Measurements from ENCODE around the gene CNN1. TPM values are rescaled to one million over a fixed set of nuclear protein-coding genes. Genes with fewer than 3 reads are reported as not detected.

CNN1 gene
- total and polyA plus RNA-seq, 2 of the 13 experiments (the other 11 are each of a cell fraction or from before 2014, with no cell fraction given) = 0.70 to 1.1 TPM

DNA sequence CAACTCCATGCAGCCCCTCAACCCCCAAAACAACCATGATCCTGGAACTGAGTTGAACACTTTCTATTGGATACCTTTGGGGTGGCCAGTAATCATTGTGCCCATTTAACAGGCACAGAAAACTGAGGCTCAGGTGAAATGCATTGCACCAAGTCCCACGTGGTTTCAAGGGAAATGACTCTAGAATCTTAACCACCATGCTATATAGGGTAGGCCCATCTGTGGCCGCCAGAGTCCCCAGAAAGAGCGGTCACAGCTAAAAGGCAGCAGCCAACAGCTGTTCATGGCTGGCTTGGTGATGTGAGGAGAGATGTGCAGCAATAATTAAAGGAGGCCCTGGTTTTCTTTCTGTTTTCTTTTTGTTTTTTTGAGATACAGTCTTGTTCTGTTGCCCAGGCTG is 2.6 kb downstream of the CNN1 start:
- Histone ChIP-seq H4K20me1 (ENCODE audit: insufficient read depth, low read length) (no peaks in the 10 kb centered on the region), H3K9me3 (ENCODE audit: low read length) (no peaks in the 10 kb centered on the region), H3K4me1 (ENCODE audit: insufficient read depth, low read length) (peaks cover 18% of the 10 kb centered on the region), H3K9ac (ENCODE audit: insufficient read depth, low read depth, low read length) (no peak overlapping the region), H3K27me3 (ENCODE audit: control insufficient read depth in 1 of 2, insufficient read depth in 2 of 2, low read length in 2 of 2) (peaks cover 0 to 4% of the 10 kb centered on the region in 2 experiments; a peak in 1 of 5 replicates), H3K4me2 (ENCODE audit: low read depth, low read length) (no peak overlapping the region), H3K27ac (ENCODE audit: extremely low read length, insufficient read depth, low read length) (no peak overlapping the region), H2AFZ (ENCODE audit: low read length) (no peak overlapping the region), H3K79me2 (ENCODE audit: insufficient read depth, low read length) (no peaks in the 10 kb centered on the region), H3K4me3 (replicated peaks in 1 of 3; ENCODE audit: insufficient read depth in 1 of 3, low read depth in 2 of 3, low read length in 3 of 3) (no peak overlapping the region), H3K36me3 (replicated peaks in 1 of 2; ENCODE audit: control insufficient read depth in 1 of 2, insufficient read depth in 2 of 2, low read length in 2 of 2) (no peaks in the 10 kb centered on the region)
- TF ChIP-seq PHF21A (CRISPR knock-in tag; IDR thresholded peaks at IDR 0.05) = no peak
- no peak for TF ChIP-seq ZNF333 (CRISPR knock-in tag; IDR thresholded peaks at IDR 0.05; ENCODE audit: borderline replicate concordance)
- TF ChIP-seq ZNF629 (CRISPR knock-in tag; conservative IDR thresholded peaks at IDR 0.05) = peak; percentile 89
- TF ChIP-seq ZMYM3 (CRISPR knock-in tag; IDR thresholded peaks at IDR 0.05) = peak; percentile 48; the same call in 1 of the 2 replicates
- TF ChIP-seq, protein P1, sequence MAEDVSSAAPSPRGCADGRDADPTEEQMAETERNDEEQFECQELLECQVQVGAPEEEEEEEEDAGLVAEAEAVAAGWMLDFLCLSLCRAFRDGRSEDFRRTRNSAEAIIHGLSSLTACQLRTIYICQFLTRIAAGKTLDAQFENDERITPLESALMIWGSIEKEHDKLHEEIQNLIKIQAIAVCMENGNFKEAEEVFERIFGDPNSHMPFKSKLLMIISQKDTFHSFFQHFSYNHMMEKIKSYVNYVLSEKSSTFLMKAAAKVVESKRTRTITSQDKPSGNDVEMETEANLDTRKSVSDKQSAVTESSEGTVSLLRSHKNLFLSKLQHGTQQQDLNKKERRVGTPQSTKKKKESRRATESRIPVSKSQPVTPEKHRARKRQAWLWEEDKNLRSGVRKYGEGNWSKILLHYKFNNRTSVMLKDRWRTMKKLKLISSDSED (CRISPR knock-in tag; IDR thresholded peaks at IDR 0.05) = no peak
- no peak for TF ChIP-seq SPEN (CRISPR knock-in tag; IDR thresholded peaks at IDR 0.05; ENCODE audit: low read depth)
- TF ChIP-seq, protein P2, sequence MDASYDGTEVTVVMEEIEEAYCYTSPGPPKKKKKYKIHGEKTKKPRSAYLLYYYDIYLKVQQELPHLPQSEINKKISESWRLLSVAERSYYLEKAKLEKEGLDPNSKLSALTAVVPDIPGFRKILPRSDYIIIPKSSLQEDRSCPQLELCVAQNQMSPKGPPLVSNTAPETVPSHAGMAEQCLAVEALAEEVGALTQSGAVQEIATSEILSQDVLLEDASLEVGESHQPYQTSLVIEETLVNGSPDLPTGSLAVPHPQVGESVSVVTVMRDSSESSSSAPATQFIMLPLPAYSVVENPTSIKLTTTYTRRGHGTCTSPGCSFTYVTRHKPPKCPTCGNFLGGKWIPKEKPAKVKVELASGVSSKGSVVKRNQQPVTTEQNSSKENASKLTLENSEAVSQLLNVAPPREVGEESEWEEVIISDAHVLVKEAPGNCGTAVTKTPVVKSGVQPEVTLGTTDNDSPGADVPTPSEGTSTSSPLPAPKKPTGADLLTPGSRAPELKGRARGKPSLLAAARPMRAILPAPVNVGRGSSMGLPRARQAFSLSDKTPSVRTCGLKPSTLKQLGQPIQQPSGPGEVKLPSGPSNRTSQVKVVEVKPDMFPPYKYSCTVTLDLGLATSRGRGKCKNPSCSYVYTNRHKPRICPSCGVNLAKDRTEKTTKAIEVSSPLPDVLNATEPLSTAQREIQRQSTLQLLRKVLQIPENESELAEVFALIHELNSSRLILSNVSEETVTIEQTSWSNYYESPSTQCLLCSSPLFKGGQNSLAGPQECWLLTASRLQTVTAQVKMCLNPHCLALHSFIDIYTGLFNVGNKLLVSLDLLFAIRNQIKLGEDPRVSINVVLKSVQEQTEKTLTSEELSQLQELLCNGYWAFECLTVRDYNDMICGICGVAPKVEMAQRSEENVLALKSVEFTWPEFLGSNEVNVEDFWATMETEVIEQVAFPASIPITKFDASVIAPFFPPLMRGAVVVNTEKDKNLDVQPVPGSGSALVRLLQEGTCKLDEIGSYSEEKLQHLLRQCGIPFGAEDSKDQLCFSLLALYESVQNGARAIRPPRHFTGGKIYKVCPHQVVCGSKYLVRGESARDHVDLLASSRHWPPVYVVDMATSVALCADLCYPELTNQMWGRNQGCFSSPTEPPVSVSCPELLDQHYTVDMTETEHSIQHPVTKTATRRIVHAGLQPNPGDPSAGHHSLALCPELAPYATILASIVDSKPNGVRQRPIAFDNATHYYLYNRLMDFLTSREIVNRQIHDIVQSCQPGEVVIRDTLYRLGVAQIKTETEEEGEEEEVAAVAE (CRISPR knock-in tag; IDR thresholded peaks at IDR 0.05; ENCODE audit: borderline replicate concordance) = no peak
- TF ChIP-seq TRIM24 (CRISPR knock-in tag; IDR thresholded peaks at IDR 0.05) = no peak
- DNase-seq (ENCODE audit: low spot score) = no peak
- intact Hi-C loops (cut with micrococcal nuclease; ENCODE audit: unreplicated experiment) = no loop called here
- CTCF ChIA-PET (ENCODE audit: low intra/inter-chr PET ratio, low total read pairs) = no interaction called here
- in situ Hi-C loops (cut with HindIII; ENCODE audit: extremely low pct_ligation_motif_present, low pct_unique_long_range_greater_than_20kb) = no loop called here
- FAIRE-seq = no peak
- no peak for ATAC-seq
- POLR2A ChIA-PET = no interaction called here
- no TSS peak for BruUV-seq (replicated peaks)
- WGBS (ENCODE audit: low lambda C conversion rate) = 51% methylated on average over 3 of the region's 3 CpGs

All from HepG2 (cell line).